GM18505 (cell line): Measurements from ENCODE around the gene CACNG4.

Experiments used
- ATAC-seq: cut with Tn5 transposase; IDR thresholded peaks from one replicate; pipeline ENCODE4 v1.9.1; 2021; ENCODE audit not compliant: unreplicated experiment
- POLR2A ChIP-seq: IDR thresholded peaks from 4 replicates; pipeline ENCODE4 v1.6.1; 2011; ENCODE audit warnings: borderline replicate concordance; ENCODE audit not compliant: insufficient read depth, insufficient read length; ENCODE audit errors: extremely low read depth

CACNG4 gene

DNA sequence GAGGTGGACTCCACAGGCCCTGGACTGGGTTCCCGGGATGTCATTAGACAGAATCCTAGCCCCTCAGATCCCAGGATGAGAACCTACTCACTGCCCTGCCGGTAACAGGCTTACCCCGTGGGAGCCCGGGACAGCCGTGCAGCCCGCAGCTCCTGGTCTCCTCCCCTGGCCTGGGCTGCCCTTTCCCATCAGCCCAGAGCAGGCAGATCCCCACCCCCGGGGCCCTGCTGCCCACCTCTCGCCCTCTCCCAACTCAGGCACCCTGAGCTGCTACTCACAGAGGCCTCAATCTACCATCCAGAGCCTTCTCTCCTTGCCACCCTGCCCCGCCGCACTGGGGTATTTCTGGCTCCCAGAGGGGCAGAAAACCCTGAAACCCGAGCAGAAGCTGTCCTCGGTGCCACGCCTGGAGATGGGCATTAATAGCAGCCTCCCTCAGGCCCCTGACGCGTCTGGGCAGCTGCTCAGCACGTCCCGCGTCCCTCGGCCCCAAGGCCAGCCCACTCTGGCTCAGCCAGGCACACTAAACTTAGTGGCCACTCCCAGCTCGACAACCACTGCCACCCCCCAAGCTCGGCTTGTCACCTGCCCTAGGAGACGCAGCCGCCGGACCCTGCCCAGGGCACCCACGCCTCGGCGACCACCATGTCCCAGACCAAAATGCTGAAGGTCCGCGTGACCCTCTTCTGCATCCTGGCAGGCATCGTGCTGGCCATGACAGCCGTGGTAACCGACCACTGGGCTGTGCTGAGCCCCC is 79.7 kb downstream of the CACNG4 start, which contains the start of gene CACNG1:
Gene CACNG1, plus strand, starts transcription at position 539 of the 757 bp plus-strand sequence. Its CDS starts 107 bp downstream, at position 646.
- no peak for ATAC-seq
- no peak for TF ChIP-seq POLR2A

GRCh38 chr17:67044940-67045339 is 80.4 kb downstream of the CACNG4 start:
- no peak for ATAC-seq
- TF ChIP-seq POLR2A = no peak

DNA sequence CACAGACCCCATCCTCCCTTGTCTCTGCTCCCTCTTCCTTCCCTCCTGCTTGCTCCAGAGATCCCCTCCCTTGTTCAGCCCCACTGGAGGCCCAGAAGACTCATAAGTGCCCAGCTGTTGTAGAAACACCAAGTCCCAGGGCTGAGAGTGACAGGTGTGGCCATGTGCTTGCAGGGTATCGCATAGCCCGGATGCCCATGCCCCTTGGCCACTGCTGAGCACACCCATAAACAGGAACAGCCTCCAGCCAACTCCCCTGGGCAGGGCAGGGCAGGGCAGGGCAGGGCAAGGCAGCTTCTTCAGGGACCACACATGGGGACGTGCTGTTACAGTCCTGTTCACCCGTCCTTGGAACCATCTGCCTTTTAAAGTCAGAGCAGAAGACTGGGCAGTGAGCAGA is 81.9 kb downstream of the CACNG4 start:
- no peak for TF ChIP-seq POLR2A
- ATAC-seq = no peak

GRCh38 chr17:67047382-67047781 is 82.9 kb downstream of the CACNG4 start:
- ATAC-seq = no peak

DNA sequence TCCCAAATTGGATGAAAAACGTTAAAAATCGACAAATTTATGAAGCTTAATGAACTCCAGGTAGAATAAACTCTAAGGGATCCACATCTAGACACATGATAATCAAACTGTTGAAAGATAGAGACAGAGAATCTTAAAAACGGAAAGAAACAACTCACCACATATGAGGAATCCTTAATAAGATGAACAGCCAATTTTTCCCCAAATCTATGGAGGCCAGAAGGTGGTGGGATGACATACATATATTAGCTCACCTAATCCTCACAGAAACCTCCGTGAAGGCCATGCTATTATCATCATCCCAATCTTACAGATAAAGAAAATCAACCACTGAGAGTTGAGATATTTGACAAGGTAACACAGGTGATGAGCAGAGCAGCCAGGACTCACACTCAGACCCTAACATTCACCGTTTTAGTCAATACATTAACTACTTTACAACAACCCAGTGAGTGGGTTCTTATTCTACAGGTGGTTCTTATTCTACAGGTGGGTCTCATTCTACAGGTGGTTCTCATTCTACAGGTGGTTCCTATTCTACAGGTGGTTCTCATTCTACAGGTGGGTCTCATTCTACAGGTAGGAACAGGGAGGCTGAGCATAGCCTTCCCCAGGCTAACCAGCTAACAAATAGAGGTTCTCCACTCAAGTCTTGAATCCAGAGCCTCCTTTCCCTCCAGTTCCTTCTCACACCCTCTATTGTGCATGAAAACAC is 84.7 kb downstream of the CACNG4 start:
- no peak for ATAC-seq
- no peak for TF ChIP-seq POLR2A

More at GRCh38 chr17:67047382-67047781, 82.9 kb downstream of the CACNG4 start:
- TF ChIP-seq POLR2A = no peak

DNA sequence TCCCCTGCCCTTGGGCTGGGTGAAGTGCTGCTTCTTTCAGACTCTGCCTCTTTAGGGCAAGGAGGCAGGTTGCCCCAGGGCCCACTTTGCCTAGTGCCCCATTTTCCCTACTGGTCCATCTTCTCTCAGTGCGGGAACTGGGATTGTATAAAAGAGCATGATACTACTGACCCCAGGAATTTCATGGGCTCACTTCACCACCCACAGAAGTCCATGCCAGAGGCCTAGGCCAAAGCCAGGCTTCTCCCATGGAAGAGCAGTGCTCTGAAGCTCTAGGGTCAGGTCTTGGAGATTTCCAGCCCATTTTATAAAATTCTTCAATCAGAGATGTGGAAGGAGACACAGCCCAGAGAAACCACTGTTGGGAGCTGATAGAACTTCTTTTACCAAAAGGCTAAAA is 85.6 kb downstream of the CACNG4 start:
- TF ChIP-seq POLR2A = no peak
- ATAC-seq = no peak

DNA sequence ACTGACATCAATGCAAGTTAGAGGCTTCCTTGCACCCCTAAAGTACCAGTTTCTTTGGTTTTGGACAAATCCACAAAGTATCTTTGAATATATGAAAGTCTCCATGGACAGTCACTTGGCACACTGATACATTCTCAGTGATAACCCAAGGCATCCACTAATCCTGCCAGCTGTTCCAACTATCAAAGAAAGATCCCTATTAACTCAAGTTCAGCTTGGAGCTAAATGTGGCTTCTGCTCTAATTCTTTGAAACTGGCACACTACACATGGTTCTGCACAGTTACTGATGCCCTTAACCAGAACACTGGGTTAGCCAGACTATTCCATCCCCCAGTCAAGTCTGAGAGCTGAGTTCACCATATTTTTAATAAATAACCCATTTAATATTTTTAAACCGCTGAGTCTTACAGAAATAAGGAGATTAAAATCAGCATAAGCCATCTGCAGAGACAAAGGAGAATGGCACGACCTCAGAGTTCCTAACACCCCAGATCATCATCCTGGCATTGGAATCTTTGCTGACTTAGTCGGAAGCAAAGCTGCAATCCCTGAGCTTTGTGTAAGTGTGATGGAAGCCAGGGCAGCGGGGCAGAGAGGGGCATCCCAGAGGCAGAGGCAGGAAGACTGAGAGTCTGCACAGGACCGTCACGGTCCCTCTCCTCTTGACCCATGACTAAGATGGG is 86.1 kb downstream of the CACNG4 start:
- no peak for ATAC-seq
- no peak for TF ChIP-seq POLR2A

GRCh38 chr17:67051155-67051538 is 86.6 kb downstream of the CACNG4 start:
- no peak for TF ChIP-seq POLR2A
- no peak for ATAC-seq

- TF ChIP-seq POLR2A = no peak
- no peak for ATAC-seq
Observed at GRCh38 chr17:67051837-67052236, 87.3 kb downstream of the CACNG4 start.

GRCh38 chr17:67052720-67053437 is 88.4 kb downstream of the CACNG4 start:
- no peak for TF ChIP-seq POLR2A
- ATAC-seq = no peak

GRCh38 chr17:67053438-67054000 is 89.0 kb downstream of the CACNG4 start:
- ATAC-seq = no peak
- no peak for TF ChIP-seq POLR2A

DNA sequence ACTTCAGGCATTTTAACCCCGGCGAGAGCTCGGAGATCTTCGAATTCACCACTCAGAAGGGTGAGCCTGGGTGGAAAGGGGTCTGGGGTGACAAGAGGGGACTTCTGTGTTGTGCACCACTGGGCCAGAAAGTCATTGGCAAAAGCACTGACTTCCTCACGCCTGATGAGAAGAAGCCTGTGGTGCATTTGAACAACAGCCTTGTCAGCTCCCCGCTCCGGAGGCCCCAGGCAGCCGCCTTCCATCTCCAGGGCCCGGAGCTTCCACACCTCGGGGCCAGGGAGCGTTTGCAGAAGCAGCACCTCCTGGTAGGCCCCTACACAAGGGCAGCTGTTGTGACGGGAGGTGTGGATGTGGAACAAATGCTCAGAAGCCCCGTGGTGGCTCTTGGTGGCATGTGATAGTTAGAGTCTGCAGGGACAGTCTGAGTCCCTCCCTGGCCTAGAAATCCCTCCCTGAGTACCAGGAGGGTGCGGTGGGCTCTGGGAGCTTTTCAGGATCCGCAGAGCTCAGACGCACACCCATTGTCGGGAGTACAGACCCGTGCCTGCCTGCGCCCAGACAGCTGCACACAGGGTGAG is 89.6 kb downstream of the CACNG4 start:
- no peak for TF ChIP-seq POLR2A
- ATAC-seq = no peak
